HG03558 (cell line): ENCODE measurements around the gene RHPN2.
A peak's percentile ranks its signal among the peaks of the same experiment; 100 is the strongest.

Source experiments
- ATAC-seq: cut with Tn5 transposase; IDR thresholded peaks from one replicate; pipeline ENCODE4 v1.9.1; 2021; ENCODE audit warnings: moderate number of reproducible peaks; ENCODE audit not compliant: unreplicated experiment; ENCODE audit errors: extremely low read depth

RHPN2 gene

DNA sequence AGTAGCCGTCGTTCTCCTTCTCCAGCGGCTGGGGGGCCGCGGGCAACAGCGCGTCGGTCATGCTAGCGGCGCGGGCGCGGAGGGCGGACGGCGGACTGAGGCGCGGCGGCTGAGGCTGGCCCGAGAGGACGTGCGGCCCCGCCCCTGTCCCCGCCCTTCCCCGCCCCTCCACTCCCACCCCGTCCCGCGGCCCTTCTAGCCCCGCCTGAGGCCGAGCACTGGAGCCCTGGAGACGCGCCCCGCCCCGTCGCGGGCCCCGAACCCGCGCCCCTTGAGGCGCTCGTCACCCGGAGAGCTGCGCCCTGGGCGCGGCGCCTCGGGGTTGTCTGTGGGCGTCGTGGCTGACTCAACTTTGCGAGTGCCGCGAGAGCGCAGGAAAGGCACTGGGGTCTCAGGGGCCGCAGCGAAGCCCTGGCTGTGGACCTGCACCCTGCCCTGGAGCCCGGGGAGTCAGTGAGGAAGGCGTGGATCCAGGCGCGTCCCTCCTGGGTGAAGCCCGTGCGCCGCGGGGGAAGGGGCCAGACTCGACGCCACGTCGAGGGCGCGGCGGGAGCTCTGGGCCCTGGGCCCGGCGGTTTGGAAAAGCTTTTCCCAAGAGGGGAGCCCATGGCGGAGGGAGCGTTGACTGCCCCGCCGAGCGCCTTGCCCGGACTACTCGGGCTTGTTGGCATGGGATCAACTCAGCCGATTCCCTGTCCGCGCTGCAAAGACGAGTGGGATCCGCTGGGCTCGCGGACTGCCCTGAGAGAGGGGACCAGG is at the start of gene RHPN2:
Gene RHPN2, minus strand, starts transcription at position 97 of the 759 bp plus-strand sequence. Its CDS starts 36 bp downstream, at position 61.
- ATAC-seq = no peak

DNA sequence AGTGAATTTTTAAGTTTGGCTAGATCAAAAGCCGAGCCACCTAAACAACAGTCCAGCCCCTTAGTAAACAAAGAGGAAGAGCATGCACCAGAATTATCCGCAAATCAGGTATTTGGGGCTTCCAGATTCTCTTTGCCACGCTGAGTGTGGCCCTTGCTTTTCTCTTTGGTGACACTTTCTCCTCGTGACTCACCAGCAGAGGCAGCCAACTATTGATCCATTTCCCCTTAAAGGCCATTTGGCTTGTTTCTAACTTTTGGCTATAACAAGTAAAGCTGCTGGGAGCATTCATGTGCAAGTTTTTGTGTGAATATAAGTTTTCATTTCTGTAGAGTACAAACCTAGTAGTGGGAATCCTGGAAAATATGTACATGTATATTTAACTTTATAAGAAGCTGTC is 49.6 kb upstream of the RHPN2 start:
- ATAC-seq = no peak

DNA sequence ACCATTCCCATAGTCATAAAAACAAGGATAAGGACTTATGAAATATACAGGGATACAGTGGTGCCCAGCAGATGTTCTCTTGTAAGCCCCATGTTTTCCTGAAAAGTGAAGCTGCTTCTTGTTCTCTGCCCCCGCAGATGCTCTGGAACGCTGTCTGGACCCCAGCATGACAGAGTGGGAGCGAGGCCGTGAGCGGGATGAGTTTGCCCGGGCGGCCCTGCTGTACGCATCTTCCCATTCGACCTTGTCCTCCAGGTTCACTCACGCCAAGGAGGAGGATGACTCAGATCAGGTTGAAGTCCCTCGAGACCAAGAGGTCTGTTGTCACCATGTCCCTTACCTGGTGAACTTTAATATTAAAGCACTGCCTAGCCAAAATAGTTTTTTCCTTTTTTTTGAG is 46.9 kb upstream of the RHPN2 start:
- ATAC-seq = no peak

DNA sequence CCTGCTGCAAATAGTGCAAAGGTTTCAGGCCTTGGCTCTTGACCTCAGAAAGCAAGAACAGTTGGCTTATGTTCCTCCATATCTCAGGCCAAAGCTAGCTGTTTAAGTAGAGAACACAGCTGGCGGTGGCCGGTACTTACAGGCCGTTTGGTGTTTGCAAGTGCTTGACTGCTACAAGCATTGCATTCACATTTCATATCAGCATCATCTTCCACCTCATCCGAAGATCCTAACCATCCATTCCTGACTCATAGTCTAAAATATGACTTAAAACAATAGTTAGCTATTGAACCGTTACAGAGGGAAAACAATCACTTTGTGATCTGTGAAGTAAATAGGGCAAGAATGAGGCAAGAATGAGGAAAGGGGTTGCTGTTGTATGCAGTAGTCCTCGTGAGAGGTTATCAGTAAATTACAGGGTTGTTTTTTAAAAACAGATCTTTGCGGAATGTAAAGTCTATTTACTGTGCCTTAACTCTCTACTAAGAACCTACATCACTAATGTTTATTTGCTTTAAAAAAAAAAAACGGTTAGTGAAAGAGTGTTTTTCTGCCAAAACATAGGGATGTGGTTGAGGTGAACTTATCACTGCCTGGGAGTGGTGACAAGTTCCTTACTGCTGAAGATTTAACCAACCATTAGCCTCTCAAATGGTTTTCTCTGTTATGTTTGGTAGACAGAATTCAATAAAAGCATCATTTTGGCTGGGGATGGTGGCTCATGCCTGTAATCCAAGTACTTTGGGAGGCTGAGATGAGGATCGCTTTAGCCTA is 45.6 kb upstream of the RHPN2 start:
- ATAC-seq = no peak

DNA sequence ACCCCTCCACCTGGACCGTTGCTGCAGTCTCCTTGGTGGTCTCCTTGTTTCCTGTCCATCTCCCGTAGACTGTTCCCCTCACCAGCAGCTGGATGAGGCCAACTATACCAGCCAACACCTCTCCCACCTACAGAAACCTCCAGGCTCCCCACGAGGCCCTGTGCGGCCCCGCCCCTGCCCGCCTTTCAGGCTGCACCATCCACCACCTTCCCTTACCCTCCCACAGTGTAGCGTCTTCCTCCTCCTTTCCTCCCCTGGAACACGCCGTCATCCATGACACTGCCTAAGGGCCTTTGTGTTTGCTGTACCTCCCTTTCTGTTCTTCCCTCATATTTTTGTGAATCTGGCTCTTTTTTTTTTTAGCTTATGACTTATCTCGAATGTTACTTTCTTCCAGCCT is 43.5 kb upstream of the RHPN2 start:
- no peak for ATAC-seq

DNA sequence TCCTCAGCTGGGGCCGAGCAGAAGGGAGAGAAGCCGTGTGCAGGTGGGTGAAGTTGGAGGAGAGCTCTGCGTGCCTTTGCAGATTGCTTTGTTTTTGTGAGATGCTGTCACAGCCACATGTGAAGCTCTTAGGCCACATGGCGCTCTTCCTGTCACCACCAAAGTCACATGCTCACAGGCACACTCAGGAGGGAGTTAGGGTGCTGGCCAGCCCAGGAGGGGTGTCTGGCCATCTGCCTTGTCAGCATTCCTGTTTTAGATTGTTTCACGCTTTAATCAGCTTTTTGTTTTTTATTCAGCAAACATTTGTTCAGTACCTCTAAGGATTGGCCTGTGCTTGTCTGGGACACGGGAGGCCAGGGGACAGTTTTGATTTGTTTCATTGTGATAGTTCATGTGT is 38.2 kb upstream of the RHPN2 start:
- ATAC-seq = no peak

- no peak for ATAC-seq
Observed at GRCh38 chr19:33100894-33101644, 36.4 kb upstream of the RHPN2 start.

- ATAC-seq = no peak
Observed at GRCh38 chr19:33098055-33098534, 33.4 kb upstream of the RHPN2 start.

DNA sequence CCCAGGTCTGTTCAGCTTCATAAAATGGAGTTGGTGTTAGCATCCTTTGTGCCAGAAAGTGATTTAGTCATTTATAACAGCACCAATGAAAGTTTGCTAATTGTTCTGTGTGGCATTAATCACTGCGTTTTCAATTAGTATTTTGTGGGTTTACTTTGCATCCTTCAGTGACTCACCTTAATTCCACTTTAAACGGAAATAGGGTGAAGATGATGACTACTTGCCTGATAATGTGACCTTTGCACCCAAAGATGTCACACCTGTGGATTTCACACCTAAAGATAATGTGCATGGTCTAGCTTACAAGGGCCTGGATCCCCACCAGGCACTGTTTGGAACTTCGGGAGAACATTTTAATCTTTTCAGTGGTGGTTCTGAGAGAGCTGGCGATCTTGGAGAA is 31.3 kb upstream of the RHPN2 start:
- ATAC-seq = no peak

GRCh38 chr19:33094436-33095067 is 29.9 kb upstream of the RHPN2 start:
- ATAC-seq = no peak

- ATAC-seq = no peak
Observed at GRCh38 chr19:33093420-33094210, 28.9 kb upstream of the RHPN2 start.

GRCh38 chr19:33090179-33090578 is 25.5 kb upstream of the RHPN2 start:
- ATAC-seq = no peak

DNA sequence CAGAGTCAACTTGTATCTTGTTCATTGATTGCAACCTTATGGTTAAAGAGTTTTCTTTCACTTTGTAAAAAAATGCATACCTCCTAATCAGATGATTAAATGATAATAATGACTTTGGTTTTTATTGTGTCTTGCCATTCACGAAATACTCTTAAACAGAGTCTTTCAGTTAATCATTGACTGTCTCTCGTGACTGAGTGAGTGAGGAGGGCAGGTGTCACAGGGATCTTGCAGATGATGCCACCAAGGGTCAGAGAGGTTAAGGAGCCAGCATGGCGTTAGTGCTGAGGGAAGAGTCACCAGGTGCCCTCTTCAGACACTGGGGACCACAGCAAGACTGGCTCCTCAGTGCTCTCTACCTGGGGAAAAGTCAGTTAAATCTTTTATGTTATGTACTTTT is 24.3 kb upstream of the RHPN2 start:
- ATAC-seq = no peak

- ATAC-seq = no peak
Observed at GRCh38 chr19:33086955-33087354, 22.3 kb upstream of the RHPN2 start.

GRCh38 chr19:33085570-33086128 is 21.0 kb upstream of the RHPN2 start:
- ATAC-seq = no peak

GRCh38 chr19:33080761-33081681 is 16.3 kb upstream of the RHPN2 start, which contains the start of gene GPATCH1:
Gene GPATCH1, plus strand, starts transcription at chr19:33081181. Its CDS starts 13 bp downstream, at chr19:33081194.
- ATAC-seq = peak; percentile 55

- ATAC-seq = no peak
Observed at GRCh38 chr19:33075519-33075918, 10.8 kb upstream of the RHPN2 start.

GRCh38 chr19:33071887-33072286 is 7.2 kb upstream of the RHPN2 start:
- no peak for ATAC-seq
